Measurements from ENCODE around the gene PPT1.

The PPT1 gene

DNA sequence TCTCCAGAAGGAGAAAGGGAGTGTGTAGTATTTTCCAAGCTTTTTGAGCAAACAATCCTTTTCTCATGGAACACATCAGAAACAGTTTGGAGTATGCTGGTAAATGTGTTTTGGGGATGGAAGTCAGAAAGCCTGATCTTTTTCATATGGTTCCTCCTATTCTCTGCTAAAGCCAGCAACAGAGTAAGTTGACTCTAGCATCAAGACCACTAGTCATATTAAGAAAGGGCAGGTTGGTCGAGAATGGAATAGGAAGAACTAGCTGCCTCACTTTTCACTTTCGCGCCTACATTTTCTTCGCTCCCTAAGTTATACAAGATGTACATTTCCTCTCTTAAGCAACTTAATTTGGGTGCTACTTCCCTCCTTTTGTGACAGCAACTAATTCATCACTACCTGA is 24.0 kb downstream of the PPT1 start:
- TF ChIP-seq TAF1 (IDR thresholded peaks at IDR 0.05; ENCODE audit: borderline replicate concordance, insufficient read depth, low read length) (no peak), SIN3A (IDR thresholded peaks at IDR 0.05; ENCODE audit: borderline replicate concordance, insufficient read depth, low read length) (no peak), POLR2AphosphoS5 (IDR thresholded peaks at IDR 0.05; ENCODE audit: low read depth, low read length) (no peak), FOXP2 (optimal IDR thresholded peaks at IDR 0.05; ENCODE audit: borderline replicate concordance, extremely low read depth, extremely low read length, insufficient read depth) (no peak)
- TF ChIP-seq, protein P1, sequence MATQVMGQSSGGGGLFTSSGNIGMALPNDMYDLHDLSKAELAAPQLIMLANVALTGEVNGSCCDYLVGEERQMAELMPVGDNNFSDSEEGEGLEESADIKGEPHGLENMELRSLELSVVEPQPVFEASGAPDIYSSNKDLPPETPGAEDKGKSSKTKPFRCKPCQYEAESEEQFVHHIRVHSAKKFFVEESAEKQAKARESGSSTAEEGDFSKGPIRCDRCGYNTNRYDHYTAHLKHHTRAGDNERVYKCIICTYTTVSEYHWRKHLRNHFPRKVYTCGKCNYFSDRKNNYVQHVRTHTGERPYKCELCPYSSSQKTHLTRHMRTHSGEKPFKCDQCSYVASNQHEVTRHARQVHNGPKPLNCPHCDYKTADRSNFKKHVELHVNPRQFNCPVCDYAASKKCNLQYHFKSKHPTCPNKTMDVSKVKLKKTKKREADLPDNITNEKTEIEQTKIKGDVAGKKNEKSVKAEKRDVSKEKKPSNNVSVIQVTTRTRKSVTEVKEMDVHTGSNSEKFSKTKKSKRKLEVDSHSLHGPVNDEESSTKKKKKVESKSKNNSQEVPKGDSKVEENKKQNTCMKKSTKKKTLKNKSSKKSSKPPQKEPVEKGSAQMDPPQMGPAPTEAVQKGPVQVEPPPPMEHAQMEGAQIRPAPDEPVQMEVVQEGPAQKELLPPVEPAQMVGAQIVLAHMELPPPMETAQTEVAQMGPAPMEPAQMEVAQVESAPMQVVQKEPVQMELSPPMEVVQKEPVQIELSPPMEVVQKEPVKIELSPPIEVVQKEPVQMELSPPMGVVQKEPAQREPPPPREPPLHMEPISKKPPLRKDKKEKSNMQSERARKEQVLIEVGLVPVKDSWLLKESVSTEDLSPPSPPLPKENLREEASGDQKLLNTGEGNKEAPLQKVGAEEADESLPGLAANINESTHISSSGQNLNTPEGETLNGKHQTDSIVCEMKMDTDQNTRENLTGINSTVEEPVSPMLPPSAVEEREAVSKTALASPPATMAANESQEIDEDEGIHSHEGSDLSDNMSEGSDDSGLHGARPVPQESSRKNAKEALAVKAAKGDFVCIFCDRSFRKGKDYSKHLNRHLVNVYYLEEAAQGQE (IDR thresholded peaks at IDR 0.05; ENCODE audit: insufficient read depth in 1 of 2, low read depth in 2 of 2, low read length in 2 of 2): no peak

DNA sequence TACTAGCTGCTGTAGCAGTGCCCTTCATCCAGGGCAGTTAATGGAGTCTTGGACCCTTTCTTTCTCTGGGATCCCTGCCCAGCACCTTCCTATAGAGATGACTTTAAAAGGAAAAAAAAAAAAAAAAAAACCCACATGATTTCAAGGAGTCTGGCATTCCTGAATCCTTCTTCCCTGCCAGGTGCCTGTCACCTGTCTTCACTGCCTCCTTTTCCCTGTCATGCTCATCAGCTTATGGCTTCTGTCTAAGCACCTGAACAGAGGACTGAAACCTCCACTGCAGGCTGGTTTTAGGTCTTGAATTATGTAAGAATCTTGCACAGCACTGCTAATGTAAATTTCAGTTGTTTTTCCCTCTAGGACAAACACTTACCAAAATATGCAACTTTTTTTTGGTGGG is 24.9 kb downstream of the PPT1 start:
- TF ChIP-seq FOXP2 (optimal IDR thresholded peaks at IDR 0.05; ENCODE audit: borderline replicate concordance, extremely low read depth, extremely low read length, insufficient read depth): no peak
- TF ChIP-seq, protein P1 (IDR thresholded peaks at IDR 0.05; ENCODE audit: insufficient read depth in 1 of 2, low read depth in 2 of 2, low read length in 2 of 2): no peak
- TF ChIP-seq POLR2AphosphoS5 (IDR thresholded peaks at IDR 0.05; ENCODE audit: low read depth, low read length): no peak
- TF ChIP-seq TAF1 (IDR thresholded peaks at IDR 0.05; ENCODE audit: borderline replicate concordance, insufficient read depth, low read length): no peak
- TF ChIP-seq SIN3A (IDR thresholded peaks at IDR 0.05; ENCODE audit: borderline replicate concordance, insufficient read depth, low read length): no peak

DNA sequence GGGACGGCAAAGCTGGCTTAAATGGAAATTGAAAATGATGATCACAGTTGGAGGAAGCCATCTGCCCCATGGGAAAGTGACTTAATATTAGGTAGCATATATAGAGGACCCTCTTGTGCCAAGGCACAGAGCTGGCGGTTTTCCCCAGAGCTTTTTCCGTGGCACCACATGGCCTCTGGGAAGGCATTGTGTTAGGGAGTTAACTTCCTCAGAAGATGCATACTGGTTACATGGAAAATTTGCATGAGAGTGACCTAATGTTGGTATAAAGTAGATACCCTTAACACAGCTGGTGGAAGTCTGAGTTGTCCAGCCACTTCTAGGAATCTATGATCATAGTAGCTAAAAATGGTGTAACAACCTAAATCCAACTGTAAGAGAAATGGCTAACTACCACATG is 29.2 kb downstream of the PPT1 start:
- TF ChIP-seq, protein P1 (IDR thresholded peaks at IDR 0.05; ENCODE audit: insufficient read depth in 1 of 2, low read depth in 2 of 2, low read length in 2 of 2): no peak
- no peak for TF ChIP-seq SIN3A (IDR thresholded peaks at IDR 0.05; ENCODE audit: borderline replicate concordance, insufficient read depth, low read length)

DNA sequence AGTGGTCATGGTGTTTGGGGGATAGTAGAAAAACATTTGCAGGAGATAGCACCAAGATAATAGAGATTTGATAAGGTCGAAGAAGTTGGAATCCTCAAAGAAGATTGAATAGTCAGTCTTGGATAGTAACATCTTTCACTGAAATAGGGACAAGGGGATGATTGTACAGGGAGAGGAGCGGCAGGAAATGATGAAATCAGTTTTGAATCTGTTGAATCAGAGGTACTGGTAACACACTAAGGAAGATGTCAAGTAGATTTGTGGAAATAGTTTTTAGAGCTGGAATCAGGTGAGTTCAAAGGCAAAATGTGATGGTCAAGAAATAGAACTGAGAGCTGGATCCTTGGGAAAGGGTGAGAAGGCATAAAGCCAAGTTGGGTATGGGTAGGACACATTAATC is 30.0 kb downstream of the PPT1 start:
- TF ChIP-seq, protein P1 (IDR thresholded peaks at IDR 0.05; ENCODE audit: insufficient read depth in 1 of 2, low read depth in 2 of 2, low read length in 2 of 2): no peak
- no peak for TF ChIP-seq FOXP2 (optimal IDR thresholded peaks at IDR 0.05; ENCODE audit: borderline replicate concordance, extremely low read depth, extremely low read length, insufficient read depth)

DNA sequence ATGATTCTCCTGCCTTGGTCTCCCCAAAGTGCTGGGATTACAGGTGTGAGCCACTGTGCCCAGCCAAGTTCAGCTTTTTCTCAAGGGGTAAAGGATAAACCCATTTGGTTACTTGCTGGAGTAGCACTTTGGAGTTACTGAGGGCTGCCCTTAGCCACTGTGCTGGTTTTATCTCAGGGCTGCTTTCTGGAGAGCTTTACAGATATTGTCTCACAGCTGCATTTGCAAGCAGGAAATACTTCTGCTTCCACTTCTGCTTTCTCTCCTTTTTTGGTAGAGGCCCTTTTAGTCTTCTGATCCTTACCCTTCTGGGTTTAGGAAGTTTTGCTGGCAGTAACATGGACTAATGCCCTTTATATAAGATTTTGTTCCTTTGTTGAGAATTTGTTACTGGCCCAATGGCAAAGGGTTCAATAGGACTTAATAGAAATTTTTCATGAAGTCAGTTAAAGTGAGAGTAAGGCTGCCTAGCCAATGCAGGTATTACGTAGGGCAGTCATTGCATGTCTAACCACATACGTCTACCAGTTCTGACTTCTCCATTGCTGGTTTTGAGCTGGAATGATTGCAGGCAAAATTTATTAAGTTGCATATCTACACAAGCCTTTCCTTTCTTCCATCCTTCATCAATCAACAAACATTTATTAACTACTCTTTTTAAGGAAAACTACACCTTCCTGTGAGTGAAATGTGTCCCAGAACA is 32.1 kb downstream of the PPT1 start:
- no peak for TF ChIP-seq FOXP2 (optimal IDR thresholded peaks at IDR 0.05; ENCODE audit: borderline replicate concordance, extremely low read depth, extremely low read length, insufficient read depth)
- TF ChIP-seq SIN3A (IDR thresholded peaks at IDR 0.05; ENCODE audit: borderline replicate concordance, insufficient read depth, low read length): no peak
- TF ChIP-seq, protein P1 (IDR thresholded peaks at IDR 0.05; ENCODE audit: insufficient read depth in 1 of 2, low read depth in 2 of 2, low read length in 2 of 2): no peak
- no peak for TF ChIP-seq TAF1 (IDR thresholded peaks at IDR 0.05; ENCODE audit: borderline replicate concordance, insufficient read depth, low read length)
- TF ChIP-seq POLR2AphosphoS5 (IDR thresholded peaks at IDR 0.05; ENCODE audit: low read depth, low read length): no peak

Measured in PFSK-1 (cell line).